ENCODE measurements around the gene TET3.
A peak's percentile ranks its signal among the peaks of the same experiment; 100 is the strongest.

- peak; percentile 41 for TF ChIP-seq CTCF (conservative IDR thresholded peaks at IDR 0.05; ENCODE audit: low read depth, low read length)
- TF ChIP-seq MXI1 (IDR thresholded peaks at IDR 0.05; ENCODE audit: borderline replicate concordance, low read depth, low read length): no peak
- no peak for TF ChIP-seq POLR2A (IDR thresholded peaks at IDR 0.05; ENCODE audit: low read depth, low read length)
Measured at GRCh38 chr2:73987109-73987947, 2.6 kb downstream of the TET3 start.
